Posterior vena cava (tissue), 2 donors: ENCODE data around the gene TSSC4. TPM values are rescaled to one million over a fixed set of nuclear protein-coding genes. Genes with fewer than 3 reads are reported as not detected.

ENCODE experiments used
- DNase-seq: peaks from one replicate; pipeline ENCODE4 v3.0.0-alpha.2; 2020; ENCODE audit warnings: low spot score
- intact Hi-C, 2 donors: fragments of 100-400 bp; cut with DNase I; formaldehyde crosslinking; loops; one replicate each; pipeline versions ENCODE4 v1.14.1 to v1.14.2; 2022 to 2023
- total RNA-seq, 2 donors: library from RNA; stranded (reverse); fragmentation: NEBNext Ultra II Directional; extraction: Animal tissue kit (Norgen Biotek cat#: 25700); gene quantifications; one replicate each; pipeline ENCODE4 v1.2.1, GENCODE V29; 2021
- donor health status: DM: yes; HTN: yes; CAD: no.
- donor health status: DM: yes; HTN: yes; CAD: no.

Gene TSSC4
- total RNA-seq, 2 donors from 2014 or later = 47.4 to 49.6 TPM

DNA sequence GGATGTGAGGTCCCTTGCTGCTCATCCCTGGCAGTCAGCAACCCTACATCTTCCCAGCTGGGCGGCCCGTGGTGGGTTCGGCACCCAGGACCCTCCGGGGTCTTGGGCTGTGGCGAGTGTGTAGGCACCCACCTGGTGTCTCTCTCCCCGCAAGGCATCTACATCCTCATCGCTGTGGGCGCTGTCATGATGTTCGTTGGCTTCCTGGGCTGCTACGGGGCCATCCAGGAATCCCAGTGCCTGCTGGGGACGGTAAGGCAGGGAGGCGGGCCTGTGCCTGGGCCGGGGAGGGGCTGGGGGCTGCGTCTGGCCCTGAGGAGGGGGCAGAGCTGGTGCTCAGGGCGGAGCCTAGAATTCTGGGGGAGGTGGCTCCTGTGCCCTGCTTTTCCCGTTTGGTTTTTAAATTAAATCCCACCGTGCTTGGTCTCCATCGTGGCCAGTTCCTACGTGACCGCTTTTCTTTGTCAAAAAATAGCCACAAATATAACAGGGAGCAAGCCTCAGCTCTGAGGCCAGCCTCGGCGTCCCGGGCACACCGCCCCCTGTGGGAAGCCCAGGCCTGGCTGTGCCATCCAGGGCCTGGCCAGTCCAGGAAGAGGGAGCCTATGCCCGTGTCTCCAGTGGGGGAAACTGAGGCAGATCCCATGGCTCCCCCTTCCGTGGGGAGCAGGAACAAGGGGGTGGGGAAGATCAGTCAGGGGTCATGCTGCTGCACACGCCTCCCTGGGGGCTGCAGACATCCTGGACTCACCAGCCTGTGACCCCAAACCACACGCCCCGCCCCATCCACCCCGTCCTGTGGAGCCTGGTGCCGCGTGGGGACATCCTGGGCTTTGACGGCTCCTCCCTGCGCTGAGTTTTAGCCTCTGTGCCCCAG lies 6.4 kb upstream of the TSSC4 start:
- no peak for DNase-seq
- intact Hi-C loops = loop anchor here in 1 of 2 donors (10.0 kb wide), 1 partner anchor 839 kb away; no protein-coding TSS in a partner anchor

DNA sequence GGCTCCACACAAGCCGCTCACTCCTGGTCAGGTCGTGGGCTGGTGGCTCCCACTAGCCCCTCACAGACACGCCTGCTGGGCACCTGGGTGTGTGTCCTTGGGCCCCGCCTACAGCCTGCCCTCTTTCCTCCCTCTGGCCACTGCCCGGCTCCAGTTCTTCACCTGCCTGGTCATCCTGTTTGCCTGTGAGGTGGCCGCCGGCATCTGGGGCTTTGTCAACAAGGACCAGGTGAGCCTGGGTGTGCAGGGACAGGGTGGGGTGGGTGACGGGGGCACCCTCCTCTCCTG lies 5.8 kb upstream of the TSSC4 start:
- intact Hi-C loops = loop anchor here in 1 of 2 donors (10.0 kb wide), 1 partner anchor 840 kb away; no protein-coding TSS in a partner anchor
- no peak for DNase-seq

DNA sequence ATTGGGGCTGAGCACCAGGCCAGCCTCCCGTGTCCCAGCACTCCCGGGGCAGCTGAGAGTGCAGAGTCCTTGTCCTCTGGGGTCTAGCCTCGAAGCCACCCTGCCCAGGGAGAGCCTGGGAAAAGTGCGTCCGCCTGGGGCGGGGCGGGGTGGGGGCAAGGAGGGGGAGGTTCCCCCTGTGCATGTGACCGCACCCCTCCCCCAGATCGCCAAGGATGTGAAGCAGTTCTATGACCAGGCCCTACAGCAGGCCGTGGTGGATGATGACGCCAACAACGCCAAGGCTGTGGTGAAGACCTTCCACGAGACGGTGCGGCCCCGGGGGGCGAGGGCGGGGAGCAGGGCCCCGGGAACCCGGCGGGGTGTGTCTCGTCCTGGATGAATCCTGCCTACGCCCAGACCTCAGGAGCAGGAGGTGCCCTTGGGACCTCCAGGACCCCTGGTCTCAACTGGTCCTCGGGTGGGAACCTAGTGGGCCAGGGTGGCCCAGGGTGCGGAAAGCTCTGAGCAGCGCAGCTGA lies 5.3 kb upstream of the TSSC4 start:
- intact Hi-C loops = loop anchor here in 1 of 2 donors (10.0 kb wide), 1 partner anchor 840 kb away; no protein-coding TSS in a partner anchor
- DNase-seq = no peak

DNA sequence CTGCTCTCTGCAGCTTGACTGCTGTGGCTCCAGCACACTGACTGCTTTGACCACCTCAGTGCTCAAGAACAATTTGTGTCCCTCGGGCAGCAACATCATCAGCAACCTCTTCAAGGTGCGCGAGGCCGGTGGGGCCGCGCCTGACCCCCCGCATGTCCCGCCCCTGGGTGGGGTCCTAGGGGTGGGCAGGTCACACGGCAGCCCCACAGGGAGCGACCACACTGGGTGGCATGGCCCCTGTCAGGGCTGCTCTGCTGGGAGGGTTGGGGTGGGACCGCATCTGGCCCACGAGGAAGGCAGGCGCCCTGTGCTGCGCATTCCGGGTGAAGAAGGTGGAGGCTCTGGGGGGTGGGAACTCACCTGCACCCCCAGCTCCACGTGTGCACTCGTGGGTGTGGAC lies 4.7 kb upstream of the TSSC4 start:
- DNase-seq = no peak
- intact Hi-C loops = loop anchor here in 1 of 2 donors (10.0 kb wide), 1 partner anchor 841 kb away; no protein-coding TSS in a partner anchor

DNA sequence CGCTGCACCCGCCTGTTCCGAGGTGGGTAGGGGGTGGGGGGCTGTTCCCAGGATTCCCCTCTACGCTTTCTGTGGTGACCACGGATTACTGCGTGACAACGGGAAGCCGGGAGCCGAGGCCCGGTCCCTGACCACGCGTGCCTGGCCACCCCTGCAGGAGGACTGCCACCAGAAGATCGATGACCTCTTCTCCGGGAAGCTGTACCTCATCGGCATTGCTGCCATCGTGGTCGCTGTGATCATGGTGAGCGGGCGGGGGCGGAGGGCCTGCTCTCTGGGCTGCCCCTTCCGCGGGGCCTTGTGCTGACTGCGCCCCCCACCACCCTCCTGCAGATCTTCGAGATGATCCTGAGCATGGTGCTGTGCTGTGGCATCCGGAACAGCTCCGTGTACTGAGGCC lies 4.1 kb upstream of the TSSC4 start:
- intact Hi-C loops = loop anchor here in 1 of 2 donors (10.0 kb wide), 1 partner anchor 842 kb away; no protein-coding TSS in a partner anchor

DNA sequence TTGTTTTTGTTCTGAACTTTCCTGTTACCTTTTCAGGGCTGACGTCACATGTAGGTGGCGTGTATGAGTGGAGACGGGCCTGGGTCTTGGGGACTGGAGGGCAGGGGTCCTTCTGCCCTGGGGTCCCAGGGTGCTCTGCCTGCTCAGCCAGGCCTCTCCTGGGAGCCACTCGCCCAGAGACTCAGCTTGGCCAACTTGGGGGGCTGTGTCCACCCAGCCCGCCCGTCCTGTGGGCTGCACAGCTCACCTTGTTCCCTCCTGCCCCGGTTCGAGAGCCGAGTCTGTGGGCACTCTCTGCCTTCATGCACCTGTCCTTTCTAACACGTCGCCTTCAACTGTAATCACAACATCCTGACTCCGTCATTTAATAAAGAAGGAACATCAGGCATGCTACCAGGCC lies 3.5 kb upstream of the TSSC4 start:
- no peak for DNase-seq
- intact Hi-C loops = loop anchor here in 1 of 2 donors (10.0 kb wide), 1 partner anchor 842 kb away; no protein-coding TSS in a partner anchor

More for the DNA sequence above, 4.1 kb upstream of the TSSC4 start:
- DNase-seq = no peak

DNA sequence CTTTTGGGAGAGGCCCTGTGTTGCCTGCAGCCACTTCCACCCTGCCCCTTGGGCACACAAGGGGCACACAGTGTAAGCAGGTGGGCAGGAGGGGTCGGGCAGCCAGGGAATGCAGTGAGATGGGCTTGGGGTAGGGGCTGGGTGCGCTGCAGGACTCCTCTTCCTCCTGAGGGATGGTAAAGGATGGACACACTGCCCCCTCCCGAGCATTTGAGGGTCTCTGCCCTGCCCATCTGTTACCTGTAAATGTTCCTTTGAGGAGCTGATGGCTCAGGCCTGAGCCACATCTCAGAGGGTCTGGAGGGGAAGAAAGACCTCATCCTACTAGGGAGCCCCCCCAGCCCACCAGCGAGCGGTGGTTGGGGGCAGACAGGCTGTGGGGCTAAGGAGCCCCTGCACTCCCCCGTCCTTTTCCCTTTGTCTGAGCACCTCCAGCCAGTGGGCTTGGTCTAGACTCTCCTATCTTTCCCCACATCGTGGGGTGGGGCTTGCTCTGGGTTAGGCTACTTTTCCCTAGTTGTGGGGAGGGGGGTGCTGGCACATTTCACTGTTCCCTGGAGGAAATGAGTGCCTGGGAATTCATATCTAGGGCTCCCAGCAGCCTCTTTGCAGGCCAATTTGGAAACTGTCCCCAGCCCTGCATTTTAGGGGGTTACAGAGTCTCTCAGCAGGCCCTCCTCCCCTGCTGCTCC lies 1.7 kb upstream of the TSSC4 start:
- no peak for DNase-seq
- intact Hi-C loops = loop anchor here in 1 of 2 donors (10.0 kb wide), 1 partner anchor 844 kb away; no protein-coding TSS in a partner anchor

DNA sequence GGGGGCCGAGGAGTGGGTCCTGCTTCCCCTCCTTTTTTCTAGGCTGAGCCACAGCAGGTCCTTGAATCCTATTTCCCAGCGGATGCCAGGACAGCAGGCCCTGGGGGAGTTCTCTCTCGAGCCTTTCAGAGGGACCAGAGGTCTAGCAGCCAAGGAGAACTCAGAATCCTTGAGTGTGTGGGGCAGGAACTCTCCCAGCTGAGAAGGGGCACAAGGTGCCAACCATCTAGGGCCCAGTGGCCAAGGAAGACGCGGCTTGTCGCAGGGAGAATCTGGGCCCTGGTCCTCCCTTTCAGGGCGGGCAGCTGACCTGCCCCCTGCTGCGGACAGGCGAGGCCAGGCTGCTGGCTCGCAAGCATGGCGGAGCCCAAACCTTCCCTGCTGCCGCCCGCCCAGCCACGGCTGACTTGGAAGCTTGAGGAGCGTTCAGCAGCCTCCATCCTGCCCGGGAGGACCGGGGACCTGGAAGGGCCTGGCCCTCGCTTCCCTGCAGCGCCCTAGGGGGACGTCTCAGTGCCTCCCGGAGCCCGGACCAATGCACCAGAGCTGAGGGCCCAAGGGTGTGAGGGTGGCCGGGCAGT lies 972 bp upstream of the TSSC4 start:
- intact Hi-C loops = loop anchor here in 1 of 2 donors (10.0 kb wide), 1 partner anchor 845 kb away; no protein-coding TSS in a partner anchor
- peak; percentile 89 for DNase-seq

DNA sequence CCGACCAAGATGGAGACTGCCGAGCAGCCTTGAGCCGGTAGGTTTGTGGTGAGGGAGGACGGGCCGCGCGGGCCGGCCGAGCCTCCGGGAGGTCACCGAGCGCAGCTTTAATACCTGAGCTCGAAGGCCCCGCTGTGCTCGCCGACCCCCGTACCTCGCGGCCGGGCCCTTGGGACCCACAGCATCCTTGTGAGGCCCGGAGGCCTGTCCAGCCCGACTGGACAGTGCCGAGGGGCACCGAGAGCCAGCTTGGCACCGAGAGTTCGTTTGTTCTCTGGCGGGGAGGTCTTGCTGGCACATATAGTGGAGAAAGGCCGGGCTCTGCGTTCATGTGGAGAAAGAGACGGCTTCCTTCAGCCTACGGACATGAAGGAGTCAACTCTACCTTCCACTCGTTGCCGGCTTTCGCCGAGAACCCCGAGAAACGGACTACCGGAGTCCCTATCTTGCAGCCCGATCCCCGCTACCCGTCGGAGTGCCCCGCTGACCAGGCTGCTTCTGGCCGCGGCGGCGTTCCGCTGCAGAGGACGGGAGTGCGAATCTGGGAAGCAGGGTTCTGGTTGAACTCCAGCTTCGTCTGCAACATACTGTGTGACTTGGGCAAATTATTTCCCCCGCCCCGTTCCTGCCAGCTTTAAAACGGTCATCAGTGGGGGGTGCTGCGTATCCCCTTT lies 349 bp downstream of the TSSC4 start:
- intact Hi-C loops = no loop called here
- no peak for DNase-seq

DNA sequence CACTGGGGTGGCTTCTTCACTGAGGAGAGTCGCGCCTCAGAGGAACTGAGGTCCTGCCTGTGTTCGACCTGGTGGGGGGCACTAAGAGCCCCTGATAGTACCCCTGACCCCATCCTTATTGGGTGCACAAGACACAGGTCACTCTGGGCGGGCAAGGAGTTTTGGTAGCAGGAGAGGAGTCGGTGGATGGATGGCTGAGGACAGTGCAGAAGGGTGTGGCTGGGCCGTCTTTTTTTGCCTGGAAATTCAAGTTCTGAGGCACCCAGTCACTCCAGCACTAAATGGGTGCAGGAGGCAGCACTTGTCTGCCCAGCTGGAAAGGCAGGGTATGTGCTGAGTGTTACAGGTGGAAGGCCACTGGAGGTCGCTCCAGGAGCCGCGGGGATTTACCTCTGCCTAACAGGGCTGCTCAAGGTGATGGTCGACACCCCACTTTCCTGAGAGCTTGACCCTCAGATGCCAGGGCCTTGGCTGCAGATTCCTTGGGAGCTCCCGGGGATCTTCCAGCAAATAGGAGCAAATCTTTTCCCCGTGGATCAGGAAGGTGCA lies 960 bp downstream of the TSSC4 start:
- no peak for DNase-seq
- intact Hi-C loops = no loop called here

DNA sequence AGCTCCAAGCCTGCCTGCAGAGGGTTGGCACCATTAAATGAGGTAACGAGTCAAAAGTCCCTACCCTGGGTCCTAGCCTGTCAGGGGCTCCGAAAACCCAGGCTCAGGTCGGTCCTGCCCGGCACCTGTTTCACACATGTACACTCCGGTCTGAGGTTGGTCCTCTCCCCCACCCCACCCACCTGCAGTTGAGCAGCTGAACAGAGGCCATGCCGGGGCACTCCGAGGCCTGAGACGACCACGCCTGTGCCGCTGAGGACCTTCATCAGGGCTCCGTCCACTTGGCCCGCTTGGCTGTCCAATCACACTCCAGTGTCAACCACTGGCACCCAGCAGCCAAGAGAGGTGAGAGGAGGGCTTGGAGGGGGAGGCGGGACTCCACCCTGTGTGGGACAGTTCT lies 1.6 kb downstream of the TSSC4 start:
- DNase-seq = no peak
- intact Hi-C loops = no loop called here

DNA sequence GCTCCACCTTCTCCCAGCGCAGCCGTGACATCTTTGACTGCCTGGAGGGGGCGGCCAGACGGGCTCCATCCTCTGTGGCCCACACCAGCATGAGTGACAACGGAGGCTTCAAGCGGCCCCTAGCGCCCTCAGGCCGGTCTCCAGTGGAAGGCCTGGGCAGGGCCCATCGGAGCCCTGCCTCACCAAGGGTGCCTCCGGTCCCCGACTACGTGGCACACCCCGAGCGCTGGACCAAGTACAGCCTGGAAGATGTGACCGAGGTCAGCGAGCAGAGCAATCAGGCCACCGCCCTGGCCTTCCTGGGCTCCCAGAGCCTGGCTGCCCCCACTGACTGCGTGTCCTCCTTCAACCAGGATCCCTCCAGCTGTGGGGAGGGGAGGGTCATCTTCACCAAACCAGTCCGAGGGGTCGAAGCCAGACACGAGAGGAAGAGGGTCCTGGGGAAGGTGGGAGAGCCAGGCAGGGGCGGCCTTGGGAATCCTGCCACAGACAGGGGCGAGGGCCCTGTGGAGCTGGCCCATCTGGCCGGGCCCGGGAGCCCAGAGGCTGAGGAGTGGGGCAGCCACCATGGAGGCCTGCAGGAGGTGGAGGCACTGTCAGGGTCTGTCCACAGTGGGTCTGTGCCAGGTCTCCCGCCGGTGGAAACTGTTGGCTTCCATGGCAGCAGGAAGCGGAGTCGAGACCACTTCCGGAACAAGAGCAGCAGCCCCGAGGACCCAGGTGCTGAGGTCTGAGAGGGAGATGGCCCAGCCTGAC lies 2.5 kb downstream of the TSSC4 start:
- intact Hi-C loops = no loop called here
- DNase-seq = no peak

DNA sequence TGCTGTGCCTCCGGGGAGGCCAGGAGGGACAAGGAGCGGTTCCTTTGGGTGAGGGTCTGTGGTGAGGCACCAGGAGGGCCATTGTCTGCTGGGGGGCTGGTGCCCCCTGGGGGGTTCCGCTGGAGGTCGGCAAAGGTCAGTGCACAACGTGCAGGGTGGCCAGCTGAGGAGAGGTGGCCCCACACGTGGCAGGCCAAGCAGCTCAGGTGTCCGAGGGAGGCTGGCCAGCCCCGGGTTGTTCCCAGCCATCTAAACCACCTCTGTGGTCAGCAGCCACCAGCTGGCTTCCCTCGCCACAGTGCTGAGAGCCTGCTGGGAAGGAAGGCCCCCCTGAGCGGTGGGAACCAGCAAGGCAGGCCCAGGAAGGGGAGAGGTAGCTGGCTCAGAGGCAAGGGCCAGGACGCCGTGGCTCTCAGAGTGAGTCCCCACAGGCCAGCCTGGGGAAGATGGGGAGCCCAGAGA lies 4.2 kb downstream of the TSSC4 start:
- no peak for DNase-seq
- intact Hi-C loops = no loop called here

DNA sequence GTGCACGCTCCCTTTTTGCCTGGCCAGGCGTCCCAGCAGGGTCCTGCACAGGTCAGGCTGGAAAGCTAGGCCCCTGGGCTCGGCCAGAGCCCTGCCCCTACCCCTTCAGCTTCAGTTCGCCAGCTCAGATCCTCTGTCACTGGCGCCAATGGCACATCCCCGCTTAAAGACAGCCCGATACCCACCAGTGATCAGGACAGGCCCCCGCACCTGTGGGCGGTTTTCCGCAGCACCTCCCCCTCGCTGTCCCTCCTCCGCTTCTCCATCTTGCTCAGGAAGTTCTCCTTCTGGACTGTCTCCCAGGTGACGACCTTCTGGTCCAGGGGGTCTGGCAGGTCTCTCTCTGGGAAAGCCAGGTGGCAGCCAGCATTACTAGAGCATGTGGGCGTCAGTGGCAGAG lies 5.9 kb downstream of the TSSC4 start:
- DNase-seq = no peak
- intact Hi-C loops = loop anchor here in 1 of 2 donors (1.0 kb wide), 1 partner anchor 28 kb away; no protein-coding TSS in a partner anchor

DNA sequence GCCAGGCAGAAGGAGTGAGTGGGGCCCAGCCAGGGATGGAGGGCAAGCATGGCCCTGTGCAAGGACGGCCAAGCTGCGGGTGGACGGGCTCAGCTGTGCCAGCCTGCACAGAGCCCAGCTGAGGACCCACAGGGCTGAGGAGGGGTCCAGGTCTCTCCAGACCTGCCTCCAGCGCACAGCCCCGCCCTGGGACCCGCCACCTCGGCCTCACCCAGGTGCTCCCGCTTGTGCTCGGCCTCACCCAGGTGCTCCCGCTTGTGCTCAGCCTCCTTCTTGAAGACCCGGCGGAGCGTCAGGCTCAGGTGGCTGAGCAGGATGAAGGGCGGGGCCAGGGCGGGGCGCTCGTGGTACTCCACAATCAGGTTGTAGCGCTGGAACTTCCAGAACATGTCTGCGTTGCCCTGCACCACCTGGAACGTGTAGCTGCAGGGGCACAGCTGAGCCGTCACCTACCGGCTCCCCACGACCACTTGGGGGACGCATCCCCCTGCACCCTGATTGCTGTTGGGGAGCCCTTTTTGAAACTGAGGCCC lies 6.4 kb downstream of the TSSC4 start:
- intact Hi-C loops = loop anchor here in 1 of 2 donors (1.0 kb wide), 1 partner anchor 27 kb away; no protein-coding TSS in a partner anchor

DNA sequence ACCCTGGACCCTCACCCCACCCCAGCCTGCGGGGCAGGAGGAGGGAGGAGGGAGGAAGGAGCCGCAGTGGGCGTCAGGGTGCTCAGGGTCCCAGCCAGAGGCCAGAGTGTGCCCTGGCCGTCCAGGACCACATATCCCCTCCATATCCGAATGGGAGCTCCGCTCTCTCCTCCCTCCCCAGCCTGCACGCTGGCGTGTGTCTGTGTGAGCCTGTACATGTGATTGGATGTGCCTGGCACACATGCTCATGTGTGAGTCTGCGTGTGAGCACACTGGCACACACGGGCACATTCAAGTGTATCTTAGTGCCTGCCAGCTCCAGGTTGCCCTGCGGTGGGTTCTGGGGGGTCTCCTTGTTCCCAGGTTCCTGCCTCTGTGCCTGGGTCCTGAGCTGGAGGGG lies 8.1 kb downstream of the TSSC4 start:
- intact Hi-C loops = no loop called here
- DNase-seq = no peak

More for the DNA sequence above, 6.4 kb downstream of the TSSC4 start:
- no peak for DNase-seq

DNA sequence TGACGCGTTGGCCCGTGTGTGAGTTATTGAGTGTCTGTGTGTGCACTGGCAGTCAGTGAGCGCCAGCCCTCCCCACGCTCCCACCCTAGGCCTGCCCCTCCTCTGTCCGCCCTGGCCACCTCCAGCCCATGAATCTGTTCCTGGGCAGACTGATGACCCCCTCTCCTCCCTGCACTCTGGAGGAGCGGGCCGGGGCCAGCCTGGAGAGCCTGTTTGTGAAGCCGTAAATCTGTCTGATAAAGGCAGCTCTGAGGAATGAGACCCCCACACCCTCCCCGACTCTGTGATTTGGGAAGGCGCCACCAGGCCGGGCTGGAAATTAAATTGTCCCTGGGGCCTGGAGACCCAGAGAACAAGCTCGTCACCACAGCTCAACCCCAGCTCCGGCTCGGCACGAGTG lies 8.6 kb downstream of the TSSC4 start:
- intact Hi-C loops = no loop called here

More for the DNA sequence above, 8.6 kb downstream of the TSSC4 start:
- no peak for DNase-seq
